ENCODE results near the gene KCTD10. TPM values are rescaled to one million over a fixed set of nuclear protein-coding genes. Genes with fewer than 3 reads are reported as not detected.
A peak's percentile ranks its signal among the peaks of the same experiment; 100 is the strongest.

KCTD10 gene
- total and polyA plus RNA-seq, 9 of the 15 experiments (the other 6 are each of a cell fraction or from before 2014, with no cell fraction given) = 1.9 to 37.5 (median 15.7) TPM

GRCh38 chr12:109518820-109519665 lies 41.9 kb upstream of the KCTD10 start:
- peak; percentile 94 for FAIRE-seq
- Histone ChIP-seq H2AFZ (ENCODE audit: low read depth, low read length) (no peak overlapping the region), H3K9me3 (replicated peaks; ENCODE audit: control insufficient read depth, insufficient read depth, low read depth, low read length) (no peaks in the 10 kb centered on the region), H4K20me1 (replicated peaks; ENCODE audit: control insufficient read depth, insufficient read depth, low read length) (no peaks in the 10 kb centered on the region), H3K36me3 (ENCODE audit: control insufficient read depth, insufficient read depth, low read length) (peaks cover 51% of the 10 kb centered on the region), H3K27me3 (ENCODE audit: control insufficient read depth in 2 of 2, insufficient read depth in 2 of 2, low read length in 2 of 2) (no peaks in the 10 kb centered on the region), H3K9ac (ENCODE audit: insufficient read depth in 1 of 2, low read depth in 2 of 2, low read length in 2 of 2) (no peak overlapping the region), H3K79me2 (ENCODE audit: control insufficient read depth, insufficient read depth, low read length) (no peaks in the 10 kb centered on the region), H3K4me3 (no peak overlapping the region), H3K27ac (ENCODE audit: extremely low read depth, low read depth, low read length) (no peak overlapping the region), H3K4me1 (replicated peaks in 1 of 2; ENCODE audit: control insufficient read depth in 2 of 2, insufficient read depth in 2 of 2, low read length in 2 of 2) (no peaks in the 10 kb centered on the region), H3K4me2 (ENCODE audit: insufficient read depth, low read length) (no peak overlapping the region), H3K9me1 (ENCODE audit: control insufficient read depth, insufficient read depth, low read length) (peaks cover 2% of the 10 kb centered on the region)
- ATAC-seq = peak; percentile 92
- in situ Hi-C loops (cut with MboI) (loop anchor here (5.0 kb wide), 1 partner anchor 258 kb away; no protein-coding TSS in a partner anchor), intact Hi-C loops (cut with micrococcal nuclease) (loop anchor here (1.0 to 10.0 kb wide), 3 partner anchors 76 to 256 kb away; no protein-coding TSS in a partner anchor)
- ChIA-PET POLR2A (interaction anchor here (0.6 to 1.2 kb wide), 3 partner anchors 11 to 335 kb away, joined by 3 to 4 read pairs (median 3); no protein-coding TSS in a partner anchor), CTCF (ENCODE audit: low intra/inter-chr PET ratio) (interaction anchor here (0.6 to 2.6 kb wide), 4 partner anchors 10 to 326 kb away, joined by 3 to 14 read pairs (median 4); no protein-coding TSS in a partner anchor)
- BruUV-seq (replicated peaks) = no TSS peak
- 58% methylated on average over 11 of the region's 11 CpGs for WGBS (ENCODE audit: insufficient coverage, low coverage, missing lambda C conversion rate)
- peak; percentile 65 to 79 (median 76) for DNase-seq (ENCODE audit: extremely low read depth in 1 of 4, low spot score in 3 of 4)
- no peak for TF ChIP-seq ZNF586 (CRISPR knock-in tag; conservative IDR thresholded peaks at IDR 0.05)
- TF ChIP-seq SMC3 (conservative IDR thresholded peaks at IDR 0.05; ENCODE audit: insufficient read depth, low read depth, low read length) = peak; percentile 78
- TF ChIP-seq, protein P1, sequence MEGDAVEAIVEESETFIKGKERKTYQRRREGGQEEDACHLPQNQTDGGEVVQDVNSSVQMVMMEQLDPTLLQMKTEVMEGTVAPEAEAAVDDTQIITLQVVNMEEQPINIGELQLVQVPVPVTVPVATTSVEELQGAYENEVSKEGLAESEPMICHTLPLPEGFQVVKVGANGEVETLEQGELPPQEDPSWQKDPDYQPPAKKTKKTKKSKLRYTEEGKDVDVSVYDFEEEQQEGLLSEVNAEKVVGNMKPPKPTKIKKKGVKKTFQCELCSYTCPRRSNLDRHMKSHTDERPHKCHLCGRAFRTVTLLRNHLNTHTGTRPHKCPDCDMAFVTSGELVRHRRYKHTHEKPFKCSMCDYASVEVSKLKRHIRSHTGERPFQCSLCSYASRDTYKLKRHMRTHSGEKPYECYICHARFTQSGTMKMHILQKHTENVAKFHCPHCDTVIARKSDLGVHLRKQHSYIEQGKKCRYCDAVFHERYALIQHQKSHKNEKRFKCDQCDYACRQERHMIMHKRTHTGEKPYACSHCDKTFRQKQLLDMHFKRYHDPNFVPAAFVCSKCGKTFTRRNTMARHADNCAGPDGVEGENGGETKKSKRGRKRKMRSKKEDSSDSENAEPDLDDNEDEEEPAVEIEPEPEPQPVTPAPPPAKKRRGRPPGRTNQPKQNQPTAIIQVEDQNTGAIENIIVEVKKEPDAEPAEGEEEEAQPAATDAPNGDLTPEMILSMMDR (IDR thresholded peaks at IDR 0.05 in 2 of 3, conservative IDR thresholded peaks at IDR 0.05 in 1 of 3; ENCODE audit: insufficient read depth in 2 of 3, low read depth in 1 of 3, low read length in 3 of 3) = peak; percentile 78 to 88 (median 82)
- peak; percentile 45; the same call in 1 of the 2 replicates for TF ChIP-seq REST (IDR thresholded peaks at IDR 0.05; ENCODE audit: borderline replicate concordance)
- no peak for TF ChIP-seq REST (CRISPR knock-in tag; IDR thresholded peaks at IDR 0.05; ENCODE audit: low read depth)
- TF ChIP-seq, protein P2, sequence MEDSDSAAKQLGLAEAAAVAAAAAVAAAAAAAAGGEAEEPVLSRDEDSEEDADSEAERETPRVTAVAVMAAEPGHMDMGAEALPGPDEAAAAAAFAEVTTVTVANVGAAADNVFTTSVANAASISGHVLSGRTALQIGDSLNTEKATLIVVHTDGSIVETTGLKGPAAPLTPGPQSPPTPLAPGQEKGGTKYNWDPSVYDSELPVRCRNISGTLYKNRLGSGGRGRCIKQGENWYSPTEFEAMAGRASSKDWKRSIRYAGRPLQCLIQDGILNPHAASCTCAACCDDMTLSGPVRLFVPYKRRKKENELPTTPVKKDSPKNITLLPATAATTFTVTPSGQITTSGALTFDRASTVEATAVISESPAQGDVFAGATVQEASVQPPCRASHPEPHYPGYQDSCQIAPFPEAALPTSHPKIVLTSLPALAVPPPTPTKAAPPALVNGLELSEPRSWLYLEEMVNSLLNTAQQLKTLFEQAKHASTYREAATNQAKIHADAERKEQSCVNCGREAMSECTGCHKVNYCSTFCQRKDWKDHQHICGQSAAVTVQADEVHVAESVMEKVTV (CRISPR knock-in tag; IDR thresholded peaks at IDR 0.05) = peak; percentile 39; the same call in 1 of the 2 replicates
- 0 out of 2 replicates have a peak, but pooled peaks have one; percentile 30 for TF ChIP-seq RB1 (IDR thresholded peaks at IDR 0.05; ENCODE audit: low read depth)
- no peak for TF ChIP-seq RBM17 (IDR thresholded peaks at IDR 0.05; ENCODE audit: borderline replicate concordance, low read depth, low read length)
